Erythroblast (primary cell): Measurements from ENCODE around the gene RAD51B.

ENCODE experiments used
- GATA1 ChIP-seq: IDR thresholded peaks from 2 replicates; pipeline ENCODE4 v1.6.1; 2011; ENCODE audit warnings: low read depth, mild to moderate bottlenecking, control low read depth, low read length, moderate library complexity
- POLR2A ChIP-seq: IDR thresholded peaks from 2 replicates; pipeline ENCODE4 v1.6.1; 2011; ENCODE audit warnings: mild to moderate bottlenecking, low read length

DNA sequence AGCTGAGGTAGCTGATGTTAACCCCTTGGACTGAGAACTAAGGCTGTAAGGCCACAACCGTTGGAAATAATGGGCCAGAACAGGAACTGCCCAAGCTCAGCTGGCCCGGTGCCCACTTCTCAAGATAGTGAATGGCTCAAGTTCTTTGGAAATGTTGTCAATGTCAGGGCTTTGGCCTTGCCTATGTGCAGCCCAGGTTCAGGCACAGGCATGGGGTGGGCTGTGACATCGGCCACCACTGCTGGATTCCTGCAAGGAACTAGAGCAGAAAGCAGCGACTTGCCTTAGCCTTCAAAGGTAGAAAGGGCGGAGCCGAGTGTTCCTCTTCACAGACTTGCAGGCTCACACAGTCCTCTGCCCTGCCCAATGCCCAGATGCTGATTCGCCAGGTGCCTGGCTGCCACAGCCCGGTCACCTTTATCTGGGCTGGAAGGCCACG lies 682.1 kb downstream of the RAD51B start:
- no peak for TF ChIP-seq POLR2A
- no peak for TF ChIP-seq GATA1
